Central memory CD8-positive, alpha-beta T cell (primary cell): Measurements from ENCODE around the gene FAM149A.

ENCODE experiments used
- ATAC-seq: fragments of 150-1000 bp; cut with Tn5 transposase; replicated peaks from 2 replicates; pipeline ENCODE4 v1.10.0; 2022; ENCODE audit warnings: mild to moderate bottlenecking, moderate FRiP score, moderate number of reproducible peaks; ENCODE audit not compliant: poor library complexity, severe bottlenecking; ENCODE audit errors: extremely low read depth
- DNase-seq, 2 donors: peaks; one replicate each; pipeline ENCODE4 v3.0.0; 2021; ENCODE audit warnings: low spot score in 2 of 2
- H3K27ac Mint-ChIP-seq: one replicate; pipeline ENCODE4 v1.8.0; 2022; ENCODE audit warnings: low read depth, mild to moderate bottlenecking, moderate library complexity, mixed read lengths
- H3K27me3 Mint-ChIP-seq: one replicate; pipeline ENCODE4 v1.8.0; 2022; ENCODE audit warnings: mixed read lengths
- H3K36me3 Mint-ChIP-seq: one replicate; pipeline ENCODE4 v1.8.0; 2022; ENCODE audit warnings: mild to moderate bottlenecking, moderate library complexity, mixed read lengths; ENCODE audit not compliant: insufficient read depth
- H3K4me1 Mint-ChIP-seq: one replicate; pipeline ENCODE4 v1.8.0; 2022; ENCODE audit warnings: mixed read lengths
- H3K4me3 Mint-ChIP-seq: one replicate; pipeline ENCODE4 v1.8.0; 2022; ENCODE audit warnings: mild to moderate bottlenecking, moderate library complexity, mixed read lengths
- H3K9me3 Mint-ChIP-seq: one replicate; pipeline ENCODE4 v1.8.0; 2022; ENCODE audit warnings: mixed read lengths

Gene FAM149A

DNA sequence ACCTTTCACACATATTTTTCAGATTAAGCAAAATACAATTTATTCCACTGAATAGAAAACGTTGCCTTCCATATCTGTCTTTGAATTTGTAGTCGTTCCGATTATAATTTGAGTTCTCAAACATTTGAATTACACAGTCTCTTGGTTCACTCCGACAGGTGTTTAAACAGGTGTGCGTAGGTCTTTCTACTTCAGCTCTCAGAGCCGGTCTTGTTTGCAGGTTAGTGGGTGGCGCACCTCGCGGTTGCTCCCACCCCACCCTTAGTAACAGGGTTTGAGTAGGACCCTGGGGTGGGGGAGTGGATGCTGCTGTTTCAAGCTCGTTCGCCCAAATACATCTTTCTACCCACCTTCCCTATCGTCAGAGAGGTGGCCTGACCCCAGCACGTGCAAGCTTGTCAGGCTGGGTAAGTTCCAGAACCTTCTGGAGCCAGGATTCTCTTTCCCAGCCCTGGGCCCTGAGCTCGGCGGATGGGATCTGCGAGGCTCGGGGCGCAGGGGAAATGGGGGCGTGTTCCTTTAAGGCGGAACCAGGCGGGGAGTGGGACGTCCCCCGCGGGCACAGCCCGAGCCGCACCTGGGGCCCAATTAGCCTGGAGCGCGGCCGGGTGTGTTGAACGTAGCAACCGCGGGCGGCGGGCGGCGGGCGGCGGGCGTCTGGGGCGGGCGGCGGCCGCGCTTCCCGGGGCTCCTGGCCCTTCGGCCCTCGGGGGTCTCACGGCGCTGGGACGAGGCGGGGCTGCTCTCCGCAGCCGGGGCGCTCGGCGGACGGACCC lies at the start of gene FAM149A:
Gene FAM149A (plus strand): TSS at position 591 of the 776 bp plus-strand sequence.
- Mint-ChIP-seq H3K4me1 (peaks cover 11% of the 10 kb centered on the region), H3K27ac (no peak within 1 kb of the TSS), H3K4me3 (peak within 1 kb of the TSS; percentile 78), H3K27me3 (peaks cover 75% of the 10 kb centered on the region), H3K36me3 (no peaks in the 10 kb centered on the region), H3K9me3 (no peaks in the 10 kb centered on the region)
- no peak for DNase-seq
- peak; percentile 67 for ATAC-seq

DNA sequence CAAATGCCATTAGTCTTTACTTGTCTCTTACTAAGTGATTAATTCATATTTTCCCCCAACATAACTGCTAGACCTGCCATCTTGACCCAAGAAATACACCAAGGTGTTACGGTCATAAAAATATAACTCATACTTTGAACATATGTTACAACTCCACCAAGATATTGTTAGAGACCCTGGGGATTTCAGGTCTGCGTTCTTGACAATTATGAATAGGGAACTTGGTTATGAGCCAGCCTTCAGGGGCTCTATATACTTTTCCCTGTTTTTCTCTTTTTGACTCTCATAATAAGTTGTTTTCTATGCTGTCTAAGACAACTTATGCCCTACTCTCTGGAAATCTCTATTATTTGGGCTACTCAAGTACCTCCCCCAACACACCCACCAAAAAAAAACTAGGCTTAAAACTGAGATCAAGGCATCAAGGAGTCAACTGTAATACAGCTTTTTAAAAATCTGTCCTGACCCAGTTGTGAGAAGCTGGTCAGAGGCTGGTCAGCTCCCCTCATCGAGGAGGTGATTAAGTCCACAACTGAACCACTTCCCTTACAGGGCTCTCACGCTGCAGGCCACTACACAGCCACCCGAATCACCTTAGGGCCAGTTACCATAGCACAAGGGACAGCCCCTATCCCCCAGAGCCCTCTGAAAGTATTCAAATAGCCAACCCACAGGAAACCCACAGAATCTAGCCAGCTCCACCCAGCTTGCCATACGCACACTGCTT lies 46.1 kb upstream of the FAM149A start:
- ATAC-seq (peak; percentile 24), DNase-seq (no peak)
- H3K36me3 Mint-ChIP-seq = no peaks in the 10 kb centered on the region
- H3K4me1 Mint-ChIP-seq = peaks cover 8% of the 10 kb centered on the region
- peak overlapping the region; percentile 16 for H3K4me3 Mint-ChIP-seq
- H3K9me3 Mint-ChIP-seq = peaks cover 6% of the 10 kb centered on the region
- peak overlapping the region; percentile 62 for H3K27ac Mint-ChIP-seq
- peaks cover 22% of the 10 kb centered on the region for H3K27me3 Mint-ChIP-seq

DNA sequence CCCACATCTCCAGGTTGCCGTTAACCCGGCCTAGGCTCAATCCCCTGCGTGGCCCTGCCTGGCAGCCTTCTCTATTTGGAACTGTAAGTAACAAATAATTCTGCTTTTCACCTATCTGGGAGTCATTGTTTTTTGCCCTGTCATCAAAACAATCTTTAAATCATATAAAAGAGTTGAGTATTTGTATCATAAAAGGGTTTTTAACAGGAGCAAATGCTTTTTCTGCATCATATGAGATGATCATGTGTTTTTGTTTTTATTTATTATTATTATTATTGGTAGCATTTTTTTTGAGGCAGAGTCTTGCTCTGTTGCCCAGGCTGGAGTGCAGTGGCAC lies 45.6 kb upstream of the FAM149A start:
- ATAC-seq (no peak), DNase-seq (no peak)
- Mint-ChIP-seq H3K4me3 (peak overlapping the region; percentile 16), H3K36me3 (no peaks in the 10 kb centered on the region), H3K27ac (peak overlapping the region; percentile 62), H3K9me3 (peaks cover 6% of the 10 kb centered on the region), H3K27me3 (peaks cover 28% of the 10 kb centered on the region), H3K4me1 (peaks cover 8% of the 10 kb centered on the region)

GRCh38 chr4:186061921-186062320 lies 42.6 kb upstream of the FAM149A start:
- H3K9me3 Mint-ChIP-seq = peaks cover 6% of the 10 kb centered on the region
- DNase-seq (no peak), ATAC-seq (no peak)
- peaks cover 8% of the 10 kb centered on the region for H3K4me1 Mint-ChIP-seq
- H3K4me3 Mint-ChIP-seq = no peak overlapping the region
- no peak overlapping the region for H3K27ac Mint-ChIP-seq
- H3K27me3 Mint-ChIP-seq = peaks cover 30% of the 10 kb centered on the region
- no peaks in the 10 kb centered on the region for H3K36me3 Mint-ChIP-seq

DNA sequence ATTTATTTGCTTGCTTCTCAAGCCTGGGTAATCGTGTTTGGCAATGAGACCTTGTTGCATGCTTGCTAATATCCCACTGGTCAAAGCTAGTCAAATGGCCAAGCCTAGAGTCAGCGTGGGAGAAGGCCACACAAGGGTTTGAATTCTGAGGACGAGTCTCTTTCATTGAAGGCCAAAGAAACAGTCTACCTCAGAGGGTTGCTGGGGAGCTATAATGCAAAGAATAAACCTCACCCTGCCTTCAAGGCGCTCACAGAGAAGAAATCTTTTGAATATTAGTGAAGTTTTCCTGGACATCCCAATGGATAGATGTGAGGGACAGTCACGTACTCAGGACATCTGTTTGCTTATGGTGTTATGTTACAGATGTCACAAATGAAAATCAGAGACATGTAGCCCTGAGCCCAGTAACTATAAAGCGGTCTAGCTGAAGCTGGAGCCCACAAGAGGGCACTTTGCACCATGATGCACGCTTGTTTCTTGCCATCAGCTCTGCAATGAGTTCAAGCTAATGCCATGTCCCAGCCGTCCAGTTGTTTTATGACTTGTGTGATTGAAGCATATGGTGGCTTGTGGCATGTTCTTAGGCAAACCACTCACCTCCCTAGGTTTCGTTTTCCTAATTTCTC lies 36.6 kb upstream of the FAM149A start:
- no peak for DNase-seq
- H3K36me3 Mint-ChIP-seq = peaks cover 4% of the 10 kb centered on the region
- H3K9me3 Mint-ChIP-seq = no peaks in the 10 kb centered on the region
- peak; percentile 58 for ATAC-seq
- H3K27me3 Mint-ChIP-seq = peaks cover 9% of the 10 kb centered on the region
- peak overlapping the region; percentile 62 for H3K27ac Mint-ChIP-seq
- H3K4me3 Mint-ChIP-seq = peak overlapping the region; percentile 75
- peaks cover 14% of the 10 kb centered on the region for H3K4me1 Mint-ChIP-seq

DNA sequence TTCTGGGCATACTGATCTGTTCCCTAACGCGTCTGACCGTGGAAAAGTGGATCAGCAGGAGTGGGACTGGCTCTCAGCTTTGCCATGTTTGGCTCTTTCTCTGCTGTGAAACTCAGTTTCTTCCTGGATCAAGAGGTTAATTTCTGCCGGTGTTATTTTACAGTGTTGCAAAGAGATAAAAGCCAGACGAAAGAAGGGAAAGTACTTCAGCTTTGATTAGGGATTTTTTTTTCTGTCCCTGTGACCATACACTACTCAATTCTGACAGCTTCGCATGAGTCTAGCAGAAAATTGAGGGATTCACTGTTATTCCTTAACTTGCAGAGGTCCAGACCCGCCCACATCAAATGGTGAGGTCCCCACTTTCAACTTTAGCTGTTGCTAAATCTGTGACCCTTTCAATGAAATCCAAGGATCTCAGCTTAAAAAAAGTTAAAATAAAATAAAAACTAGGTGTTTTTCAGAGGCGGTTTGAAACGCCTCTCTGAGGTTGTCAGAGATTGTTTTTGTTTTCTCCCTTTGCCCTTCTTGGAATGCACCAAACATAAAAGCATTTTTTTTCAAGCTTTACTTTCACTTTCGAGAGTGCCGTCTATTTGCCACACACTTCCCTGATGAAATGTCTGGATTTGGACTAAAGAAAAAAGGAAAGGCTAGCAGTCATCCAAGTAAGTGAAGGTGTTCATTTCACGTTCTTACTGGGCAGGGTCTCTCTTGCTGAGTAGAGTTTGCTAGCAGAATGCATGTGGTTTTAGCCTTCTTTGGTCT lies 35.7 kb upstream of the FAM149A start, which contains the start of gene TLR3:
Gene TLR3 (plus strand): TSS at position 576 of the 768 bp plus-strand sequence. CDS start 7,464 bp downstream, outside the sequence.
- no peaks in the 10 kb centered on the region for H3K9me3 Mint-ChIP-seq
- H3K4me1 Mint-ChIP-seq = peaks cover 14% of the 10 kb centered on the region
- H3K27ac Mint-ChIP-seq = peak within 1 kb of the TSS; percentile 62
- peaks cover 5% of the 10 kb centered on the region for H3K27me3 Mint-ChIP-seq
- peak within 1 kb of the TSS; percentile 75 for H3K4me3 Mint-ChIP-seq
- DNase-seq = no peak
- peaks cover 4% of the 10 kb centered on the region for H3K36me3 Mint-ChIP-seq
- ATAC-seq = peak; percentile 26

GRCh38 chr4:186069729-186070128 lies 34.8 kb upstream of the FAM149A start:
- Mint-ChIP-seq H3K4me3 (peak overlapping the region; percentile 75), H3K27ac (peak overlapping the region; percentile 62), H3K27me3 (no peaks in the 10 kb centered on the region), H3K4me1 (peaks cover 14% of the 10 kb centered on the region), H3K9me3 (no peaks in the 10 kb centered on the region), H3K36me3 (peaks cover 4% of the 10 kb centered on the region)
- DNase-seq (no peak), ATAC-seq (no peak)

DNA sequence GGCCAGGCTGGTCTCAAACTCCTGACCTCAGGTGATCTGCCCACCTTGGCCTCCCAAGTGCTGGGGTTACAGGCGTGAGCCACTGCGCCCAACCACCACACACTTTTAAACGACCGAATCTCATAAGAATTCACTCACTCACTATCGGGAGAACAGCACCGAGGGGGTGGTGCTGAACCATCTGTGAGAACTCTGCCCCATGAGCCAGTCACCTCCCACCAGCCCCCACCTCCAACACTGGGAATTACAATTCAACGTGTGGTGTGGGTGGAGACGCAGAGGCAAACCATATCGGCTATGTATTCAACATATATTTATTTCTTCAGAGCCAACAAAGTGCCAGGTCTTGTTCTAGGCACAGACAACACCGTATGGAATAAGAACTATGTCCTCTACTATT lies 32.0 kb upstream of the FAM149A start:
- Mint-ChIP-seq H3K27me3 (no peaks in the 10 kb centered on the region), H3K4me1 (peaks cover 22% of the 10 kb centered on the region), H3K9me3 (no peaks in the 10 kb centered on the region), H3K4me3 (no peak overlapping the region), H3K27ac (no peak overlapping the region), H3K36me3 (peaks cover 7% of the 10 kb centered on the region)
- no peak for ATAC-seq
- DNase-seq = no peak

DNA sequence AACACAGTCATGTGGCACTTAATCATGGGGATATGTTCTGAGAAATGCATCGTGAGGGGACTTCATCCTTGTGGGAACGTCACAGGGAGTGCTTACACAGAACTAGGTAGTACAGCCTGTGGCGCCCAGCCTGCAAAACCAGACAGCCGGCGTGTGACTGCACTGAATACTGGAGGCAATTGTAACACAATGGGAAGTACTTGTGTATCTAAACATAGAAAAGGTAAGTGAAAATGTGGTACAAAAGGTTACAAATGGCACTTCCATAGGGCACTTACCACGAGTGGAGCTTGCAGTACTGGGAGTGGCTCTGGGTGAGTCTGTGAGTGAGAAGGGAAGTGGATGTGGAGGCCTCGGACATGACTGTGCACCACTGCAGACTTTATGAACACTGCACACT lies 30.3 kb upstream of the FAM149A start:
- H3K27ac Mint-ChIP-seq = no peak overlapping the region
- no peak overlapping the region for H3K4me3 Mint-ChIP-seq
- no peaks in the 10 kb centered on the region for H3K9me3 Mint-ChIP-seq
- H3K36me3 Mint-ChIP-seq = peaks cover 7% of the 10 kb centered on the region
- no peak for DNase-seq
- no peaks in the 10 kb centered on the region for H3K27me3 Mint-ChIP-seq
- H3K4me1 Mint-ChIP-seq = peaks cover 19% of the 10 kb centered on the region
- no peak for ATAC-seq

GRCh38 chr4:186078981-186079638 lies 25.4 kb upstream of the FAM149A start:
- Mint-ChIP-seq H3K4me3 (no peak overlapping the region), H3K36me3 (peaks cover 12% of the 10 kb centered on the region), H3K27me3 (no peaks in the 10 kb centered on the region), H3K27ac (no peak overlapping the region), H3K9me3 (no peaks in the 10 kb centered on the region), H3K4me1 (peaks cover 8% of the 10 kb centered on the region)
- no peak for ATAC-seq
- DNase-seq = no peak

DNA sequence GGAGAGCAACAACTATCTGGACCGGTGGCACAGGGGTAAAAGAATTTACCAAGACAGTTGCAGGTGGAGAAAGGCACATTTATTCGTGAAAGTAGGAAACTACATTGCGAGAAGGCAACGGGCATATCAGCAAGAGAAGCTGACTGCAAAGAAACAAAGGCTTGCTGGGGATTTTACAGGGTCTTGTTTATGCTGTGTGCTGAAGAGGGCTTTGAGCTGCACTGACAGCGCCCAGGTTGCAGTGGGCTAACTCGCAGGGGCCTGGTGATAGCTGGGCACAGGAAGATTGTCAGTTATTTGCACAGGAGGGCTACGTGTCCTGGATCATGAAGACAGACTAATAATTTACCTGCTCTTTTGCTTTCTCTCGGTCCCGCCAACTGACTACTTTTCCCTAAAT lies 24.8 kb upstream of the FAM149A start:
- DNase-seq (no peak), ATAC-seq (no peak)
- H3K27me3 Mint-ChIP-seq = no peaks in the 10 kb centered on the region
- H3K4me3 Mint-ChIP-seq = no peak overlapping the region
- H3K9me3 Mint-ChIP-seq = no peaks in the 10 kb centered on the region
- H3K36me3 Mint-ChIP-seq = peaks cover 12% of the 10 kb centered on the region
- H3K4me1 Mint-ChIP-seq = peaks cover 8% of the 10 kb centered on the region
- no peak overlapping the region for H3K27ac Mint-ChIP-seq
